Measurements from ENCODE around the gene RET. TPM values are rescaled to one million over a fixed set of nuclear protein-coding genes. Genes with fewer than 3 reads are reported as not detected.

The RET gene
- total RNA-seq, 1 experiment from 2014 or later = not detected

GRCh38 chr10:43120116-43120928 is 43.5 kb downstream of the RET start:
- no peak for DNase-seq (ENCODE audit: low spot score)

GRCh38 chr10:43120929-43121314 is 44.1 kb downstream of the RET start:
- no peak for DNase-seq (ENCODE audit: low spot score)

- no peak for DNase-seq (ENCODE audit: low spot score)
Measured at GRCh38 chr10:43121444-43121843, 44.6 kb downstream of the RET start.

- DNase-seq (ENCODE audit: low spot score) = no peak
Measured at GRCh38 chr10:43122096-43122495, 45.2 kb downstream of the RET start.

- DNase-seq (ENCODE audit: low spot score) = no peak
Measured at GRCh38 chr10:43122826-43123225, 46.0 kb downstream of the RET start.

- no peak for DNase-seq (ENCODE audit: low spot score)
Measured at GRCh38 chr10:43123361-43124093, 46.7 kb downstream of the RET start.

- no peak for DNase-seq (ENCODE audit: low spot score)
Measured at GRCh38 chr10:43124094-43124521, 47.2 kb downstream of the RET start.

GRCh38 chr10:43124574-43125273 is 47.9 kb downstream of the RET start:
- DNase-seq (ENCODE audit: low spot score) = no peak

GRCh38 chr10:43125274-43125845 is 48.5 kb downstream of the RET start:
- DNase-seq (ENCODE audit: low spot score) = no peak

GRCh38 chr10:43125881-43126731 is 49.2 kb downstream of the RET start:
- DNase-seq (ENCODE audit: low spot score) = no peak

GRCh38 chr10:43126759-43127424 is 50.0 kb downstream of the RET start:
- no peak for DNase-seq (ENCODE audit: low spot score)

GRCh38 chr10:43127442-43127841 is 50.6 kb downstream of the RET start:
- DNase-seq (ENCODE audit: low spot score) = no peak

- no peak for DNase-seq (ENCODE audit: low spot score)
Measured at GRCh38 chr10:43128331-43128730, 51.5 kb downstream of the RET start.

GRCh38 chr10:43128958-43129706 is 52.3 kb downstream of the RET start:
- DNase-seq (ENCODE audit: low spot score) = no peak

GRCh38 chr10:43130770-43131171 is 53.9 kb downstream of the RET start:
- no peak for DNase-seq (ENCODE audit: low spot score)

- DNase-seq (ENCODE audit: low spot score) = no peak
Measured at GRCh38 chr10:43131256-43131655, 54.4 kb downstream of the RET start.

- DNase-seq (ENCODE audit: low spot score) = no peak
Measured at GRCh38 chr10:43131906-43132305, 55.0 kb downstream of the RET start.

GRCh38 chr10:43132867-43133787 is 56.3 kb downstream of the RET start:
- no peak for DNase-seq (ENCODE audit: low spot score)
